Stimulated activated naive CD8-positive, alpha-beta T cell treated with anti-CD3 and anti-CD28 coated beads, Interleukin-15, Interleukin-2, amounts not matched to agents 100 ng/mL and 50 ng/mL, for 24 hours (primary cell): Measurements from ENCODE around the gene USP48.

ENCODE experiments used
- H3K27ac Mint-ChIP-seq: one replicate; pipeline ENCODE4 v1.8.0; 2021; ENCODE audit warnings: mild to moderate bottlenecking, mixed read lengths
- H3K27me3 Mint-ChIP-seq: one replicate; pipeline ENCODE4 v1.8.0; 2021; ENCODE audit warnings: mixed read lengths
- H3K36me3 Mint-ChIP-seq: one replicate; pipeline ENCODE4 v1.8.0; 2021; ENCODE audit warnings: low read depth, mixed read lengths
- H3K4me1 Mint-ChIP-seq: one replicate; pipeline ENCODE4 v1.8.0; 2021; ENCODE audit warnings: low read depth, mixed read lengths
- H3K4me3 Mint-ChIP-seq: one replicate; pipeline ENCODE4 v1.8.0; 2021; ENCODE audit warnings: mild to moderate bottlenecking, mixed read lengths
- H3K9me3 Mint-ChIP-seq: one replicate; pipeline ENCODE4 v1.8.0; 2021; ENCODE audit warnings: mixed read lengths

USP48 gene

DNA sequence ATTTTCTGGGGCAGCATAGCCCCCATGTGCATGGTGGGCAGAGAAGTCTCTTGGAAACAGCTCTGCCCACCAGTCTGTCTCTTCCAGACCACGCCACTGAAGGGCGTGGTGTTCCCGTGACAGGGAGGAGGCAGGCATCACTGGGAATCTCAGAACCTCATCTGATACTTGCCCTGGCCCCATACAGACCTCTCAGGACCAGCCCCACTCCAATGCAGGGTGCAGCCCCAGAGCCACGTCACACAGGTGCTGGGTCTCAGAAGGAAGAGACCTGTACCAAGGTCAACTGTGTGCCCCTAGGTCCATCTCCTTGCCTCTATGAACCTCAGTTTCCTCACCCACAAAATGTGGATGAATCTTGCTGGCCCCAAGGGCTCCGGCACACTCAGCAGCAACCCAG is 121.1 kb downstream of the USP48 start:
- Mint-ChIP-seq H3K4me3 (no peak overlapping the region), H3K4me1 (peaks cover 5% of the 10 kb centered on the region), H3K27me3 (peaks cover 37% of the 10 kb centered on the region)

DNA sequence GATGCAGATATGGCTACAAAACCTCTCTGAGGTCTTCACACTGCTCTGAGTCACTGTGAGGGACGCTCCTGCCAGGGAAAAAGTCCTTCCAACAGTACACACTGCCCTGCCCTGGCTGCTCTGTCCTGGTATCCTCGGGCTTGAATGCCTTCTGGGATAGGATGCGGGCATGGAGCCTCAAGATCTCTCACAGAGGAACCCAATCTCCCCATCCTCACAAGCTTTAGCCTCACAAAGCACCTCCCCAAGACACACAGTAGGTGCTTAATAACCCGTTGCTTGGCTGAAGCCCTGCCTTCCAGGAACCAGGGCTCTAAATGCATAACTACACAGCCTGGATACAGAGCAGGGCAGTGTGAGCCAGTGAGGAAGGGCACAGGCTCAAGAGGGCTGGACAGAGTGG is 123.0 kb downstream of the USP48 start:
- Mint-ChIP-seq H3K36me3 (no peaks in the 10 kb centered on the region), H3K4me3 (no peak overlapping the region), H3K27me3 (peaks cover 24% of the 10 kb centered on the region), H3K9me3 (no peaks in the 10 kb centered on the region), H3K27ac (no peak overlapping the region), H3K4me1 (peaks cover 5% of the 10 kb centered on the region)

More for the DNA sequence above, 121.1 kb downstream of the USP48 start:
- Mint-ChIP-seq H3K36me3 (no peaks in the 10 kb centered on the region), H3K9me3 (no peaks in the 10 kb centered on the region), H3K27ac (no peak overlapping the region)

DNA sequence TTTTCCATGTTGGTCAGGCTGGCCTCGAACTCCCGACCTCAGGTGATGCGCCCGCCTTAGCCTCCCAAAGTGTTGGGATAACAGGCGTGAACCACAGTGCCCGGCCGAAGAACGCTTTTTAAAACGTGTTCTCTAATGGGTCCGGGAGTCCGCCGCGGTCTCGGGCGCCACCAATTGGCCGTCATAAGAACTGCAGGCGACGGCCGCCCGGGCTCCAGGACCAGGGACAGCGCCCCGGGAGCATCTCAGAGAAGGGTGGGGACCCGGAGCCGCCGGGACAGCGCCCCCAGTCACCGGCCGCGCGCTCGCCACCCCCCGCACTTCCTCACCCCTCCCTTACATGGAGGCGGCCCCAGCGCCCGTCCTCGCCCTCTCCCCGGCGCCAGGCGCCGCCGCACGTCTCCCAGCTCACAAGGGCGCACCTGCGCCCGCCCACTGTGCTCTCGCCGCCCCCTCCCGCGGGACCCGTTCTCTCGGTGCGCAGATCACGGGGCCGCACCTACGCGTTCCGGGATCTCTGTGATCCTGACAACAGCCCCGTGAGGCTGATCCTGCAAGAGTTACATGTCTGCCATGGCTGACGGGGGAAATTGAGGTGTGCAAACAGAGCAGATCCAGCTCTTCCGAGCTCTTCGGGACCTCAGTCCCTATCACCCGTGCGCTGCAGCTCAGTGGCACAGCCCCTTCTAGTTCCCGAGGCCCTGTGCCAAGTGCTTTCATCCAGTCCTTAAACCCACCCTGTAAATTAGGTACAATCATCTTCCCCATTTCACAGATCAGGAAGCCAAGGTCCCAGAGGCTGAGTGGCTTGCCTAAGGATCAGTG is 123.6 kb downstream of the USP48 start:
- Mint-ChIP-seq H3K36me3 (no peaks in the 10 kb centered on the region), H3K27ac (no peak overlapping the region), H3K4me1 (peaks cover 5% of the 10 kb centered on the region)

DNA sequence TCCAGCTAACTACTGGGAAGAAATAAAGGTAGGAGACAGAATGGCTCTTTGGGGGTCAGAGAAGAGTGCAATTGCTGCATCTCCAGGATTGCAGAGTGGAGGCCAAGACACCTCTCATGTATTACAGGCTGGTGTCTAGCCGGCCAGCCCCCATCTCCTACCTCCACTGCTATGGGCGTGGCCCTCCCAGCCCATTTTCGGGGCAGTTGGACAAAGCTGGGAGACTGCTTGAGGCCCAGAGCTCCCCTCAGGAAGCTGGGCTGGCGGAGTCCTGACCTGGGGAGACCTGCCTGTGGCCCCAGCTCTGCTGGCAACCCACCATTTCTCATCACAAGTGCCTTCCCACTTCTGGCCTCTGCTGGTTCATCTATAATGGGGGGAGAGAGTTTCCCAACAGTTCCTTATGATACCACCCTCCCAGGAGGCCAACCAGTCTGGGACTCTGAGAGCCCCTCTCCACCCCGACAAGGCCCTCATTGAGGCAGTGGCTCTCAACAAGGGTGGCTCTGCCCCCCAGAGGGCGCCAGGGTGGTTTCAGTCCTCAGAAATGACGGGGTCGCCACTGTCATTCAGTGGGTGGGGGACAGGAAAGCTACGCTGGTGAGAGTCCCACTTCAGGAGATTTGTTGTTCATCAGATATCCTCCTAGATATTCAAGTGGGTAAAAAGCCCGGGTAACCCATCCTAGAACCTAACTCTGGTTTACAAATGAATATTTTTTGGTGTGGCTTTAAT is 125.3 kb downstream of the USP48 start:
- Mint-ChIP-seq H3K4me3 (no peak overlapping the region), H3K9me3 (no peaks in the 10 kb centered on the region), H3K36me3 (no peaks in the 10 kb centered on the region), H3K27me3 (peaks cover 22% of the 10 kb centered on the region), H3K27ac (no peak overlapping the region), H3K4me1 (peaks cover 5% of the 10 kb centered on the region)

More for the DNA sequence above, 123.6 kb downstream of the USP48 start:
- H3K4me3 Mint-ChIP-seq, result peak overlapping the region; percentile 32
- no peaks in the 10 kb centered on the region for H3K9me3 Mint-ChIP-seq
- H3K27me3 Mint-ChIP-seq, result peaks cover 21% of the 10 kb centered on the region

DNA sequence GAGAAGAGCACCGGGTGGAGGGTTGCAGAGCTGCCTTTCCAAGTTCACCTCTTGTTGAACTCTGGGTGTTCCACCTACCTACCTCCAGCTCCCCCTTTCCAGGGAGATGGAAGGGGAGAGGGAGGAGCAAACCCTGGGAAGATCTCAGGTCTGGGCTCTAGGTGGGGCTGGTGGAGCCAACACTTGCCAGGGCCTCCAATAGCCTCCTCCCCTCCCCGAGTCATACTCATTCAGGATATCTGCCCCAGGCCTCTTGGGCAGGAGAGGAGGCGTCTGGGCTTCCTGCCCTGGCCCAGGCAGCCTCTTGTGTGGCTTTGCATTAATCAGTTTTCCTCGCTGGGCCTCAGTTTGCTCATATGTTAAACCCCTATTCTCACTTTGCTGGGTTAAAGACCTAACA is 127.2 kb downstream of the USP48 start:
- no peak overlapping the region for H3K4me3 Mint-ChIP-seq
- H3K27ac Mint-ChIP-seq, result no peak overlapping the region
- H3K36me3 Mint-ChIP-seq, result no peaks in the 10 kb centered on the region
- H3K9me3 Mint-ChIP-seq, result no peaks in the 10 kb centered on the region
- peaks cover 11% of the 10 kb centered on the region for H3K4me1 Mint-ChIP-seq
- H3K27me3 Mint-ChIP-seq, result peaks cover 20% of the 10 kb centered on the region

DNA sequence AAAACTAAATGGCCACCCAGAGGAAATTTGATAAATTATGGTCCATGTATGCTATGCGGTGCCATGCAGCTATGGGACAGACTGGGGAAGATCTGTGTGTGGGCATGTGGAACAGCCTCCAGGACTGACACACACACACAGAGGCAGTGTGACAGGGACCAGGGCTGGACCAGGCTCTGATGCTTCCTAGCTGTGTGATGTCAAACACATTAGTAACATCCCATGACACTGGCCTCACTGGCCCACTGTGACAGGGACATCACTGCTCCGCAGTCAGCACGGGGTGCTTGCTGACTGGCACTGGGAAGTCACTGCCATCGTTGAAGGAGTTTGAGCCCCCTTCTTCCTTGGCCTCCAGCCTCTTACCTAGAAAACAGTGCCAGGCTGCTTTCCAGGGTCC is 127.7 kb downstream of the USP48 start:
- H3K27ac Mint-ChIP-seq, result no peak overlapping the region

DNA sequence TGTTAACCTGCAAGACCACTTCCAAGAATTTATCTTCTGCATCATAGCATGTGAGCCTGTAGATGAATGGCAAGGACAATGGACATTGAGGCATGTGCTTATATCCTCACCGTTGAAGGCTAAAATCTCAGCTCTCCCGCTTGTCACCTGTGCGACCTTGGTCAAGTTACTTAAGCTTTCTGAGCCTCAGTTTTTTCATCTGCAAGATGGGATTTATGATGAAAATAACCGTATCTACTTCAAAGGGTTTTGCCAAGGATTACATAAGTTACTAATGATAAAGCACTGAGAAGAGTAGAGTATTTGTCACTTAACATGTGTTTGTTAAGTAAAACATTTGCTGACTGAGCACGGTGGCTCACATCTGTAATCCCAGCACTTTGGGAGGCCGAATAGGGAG is 128.7 kb downstream of the USP48 start:
- Mint-ChIP-seq H3K4me3 (no peak overlapping the region), H3K27ac (no peak overlapping the region), H3K27me3 (peaks cover 11% of the 10 kb centered on the region), H3K4me1 (peaks cover 5% of the 10 kb centered on the region), H3K9me3 (no peaks in the 10 kb centered on the region), H3K36me3 (no peaks in the 10 kb centered on the region)

More for the DNA sequence above, 127.7 kb downstream of the USP48 start:
- H3K9me3 Mint-ChIP-seq, result no peaks in the 10 kb centered on the region
- H3K27me3 Mint-ChIP-seq, result peaks cover 17% of the 10 kb centered on the region
- no peak overlapping the region for H3K4me3 Mint-ChIP-seq
- H3K36me3 Mint-ChIP-seq, result no peaks in the 10 kb centered on the region
- H3K4me1 Mint-ChIP-seq, result peaks cover 11% of the 10 kb centered on the region

DNA sequence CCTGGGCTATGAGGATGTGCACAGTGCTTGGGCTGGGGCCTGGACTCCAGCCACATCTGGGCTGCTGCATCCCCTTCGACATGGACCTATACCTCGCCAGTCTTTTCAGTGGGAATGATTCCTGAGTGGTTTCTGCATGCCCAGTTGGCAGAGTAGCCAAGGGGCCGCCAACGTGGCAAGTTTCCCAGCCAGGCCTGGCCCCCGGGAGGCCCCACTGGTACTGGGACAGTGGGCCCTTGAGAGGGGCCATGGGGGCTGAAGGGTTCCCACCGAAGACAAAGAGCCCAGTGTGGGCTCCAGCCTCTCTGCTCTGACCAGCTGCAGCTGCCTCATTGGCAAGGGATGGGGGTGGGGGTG is 129.2 kb downstream of the USP48 start:
- Mint-ChIP-seq H3K27ac (no peak overlapping the region), H3K4me1 (peaks cover 5% of the 10 kb centered on the region), H3K9me3 (no peaks in the 10 kb centered on the region), H3K27me3 (peaks cover 11% of the 10 kb centered on the region), H3K4me3 (no peak overlapping the region), H3K36me3 (no peaks in the 10 kb centered on the region)

DNA sequence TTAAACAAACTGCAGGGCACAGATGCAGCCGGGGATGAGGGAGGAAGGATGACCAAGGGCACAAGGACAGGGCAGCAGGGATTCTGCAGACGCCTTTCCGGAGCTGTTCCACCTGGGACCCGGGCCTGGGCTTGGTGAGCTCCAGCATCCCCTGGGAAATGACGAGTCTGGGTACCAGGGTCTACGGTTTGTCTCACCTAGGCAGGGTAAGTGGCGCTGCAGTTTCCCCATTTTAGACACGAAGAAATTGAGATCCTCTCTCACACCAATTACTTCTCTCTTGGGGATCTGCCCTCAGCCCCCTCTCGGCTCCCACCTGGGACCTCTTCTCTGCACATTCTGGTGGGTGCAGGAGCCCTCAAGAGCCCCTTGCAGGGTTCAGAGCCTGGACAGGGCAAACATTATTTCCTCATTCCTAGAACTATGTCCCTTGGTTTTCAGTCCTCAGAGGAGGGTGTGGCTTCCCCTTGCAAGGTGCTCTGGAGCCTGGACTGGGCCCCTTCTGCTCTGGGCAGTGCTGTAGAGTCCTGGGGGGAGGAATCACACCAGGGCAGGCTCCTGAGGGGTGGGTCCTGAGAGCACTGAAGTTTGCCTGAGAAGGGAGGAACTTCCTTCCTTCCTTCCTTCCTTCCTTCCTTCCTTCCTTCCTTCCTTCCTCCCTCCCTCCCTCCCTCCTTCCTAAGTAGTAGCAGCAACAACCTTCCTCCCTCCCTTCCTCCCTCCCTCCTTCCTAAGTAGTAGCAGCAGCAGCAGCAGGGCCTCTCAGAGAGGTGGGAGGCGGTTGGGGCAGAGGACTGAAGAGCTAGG is 129.8 kb downstream of the USP48 start:
- peaks cover 5% of the 10 kb centered on the region for H3K4me1 Mint-ChIP-seq
- peaks cover 15% of the 10 kb centered on the region for H3K27me3 Mint-ChIP-seq
- H3K36me3 Mint-ChIP-seq, result no peaks in the 10 kb centered on the region
- no peaks in the 10 kb centered on the region for H3K9me3 Mint-ChIP-seq
- H3K4me3 Mint-ChIP-seq, result no peak overlapping the region
- H3K27ac Mint-ChIP-seq, result no peak overlapping the region

DNA sequence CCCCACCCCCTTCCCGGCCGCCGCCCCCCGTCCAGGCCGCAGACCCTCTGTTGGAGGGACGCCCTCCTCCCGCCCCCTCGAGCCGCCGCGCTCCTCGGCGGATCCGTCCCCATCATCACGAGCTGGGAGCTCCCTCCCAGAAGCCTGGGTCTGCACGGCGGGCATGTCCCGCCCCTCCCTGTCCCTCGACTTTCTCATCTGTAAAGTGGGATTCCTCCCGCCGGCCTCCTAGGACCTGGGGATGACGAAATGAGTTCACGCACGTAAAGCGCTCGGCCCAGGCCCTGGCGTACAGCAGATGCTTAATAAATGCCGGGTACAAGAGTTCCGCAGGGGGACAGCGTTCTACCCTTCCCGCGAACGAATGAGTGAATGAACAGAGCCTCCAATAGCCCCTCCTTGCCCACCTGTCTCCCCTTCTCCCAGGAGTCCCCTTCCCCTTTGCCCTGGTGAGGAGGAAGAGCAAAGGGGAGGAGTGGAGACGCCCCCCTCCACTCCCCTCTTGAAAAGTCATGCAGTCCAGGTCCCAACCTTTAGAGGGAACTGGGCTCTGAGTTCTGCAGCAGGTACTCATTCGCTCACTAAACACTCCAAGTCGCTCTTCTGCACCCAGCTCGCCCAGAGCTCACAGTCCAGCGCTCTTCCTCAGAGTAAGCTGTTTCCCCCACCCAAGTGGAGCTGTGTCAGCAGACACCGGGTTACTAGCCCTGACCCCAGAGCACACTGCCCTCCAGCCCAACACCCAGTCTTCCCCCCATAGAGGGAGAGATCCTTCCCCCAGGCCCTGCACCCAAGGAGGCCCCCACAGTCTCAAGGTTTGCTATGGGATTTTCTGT is 130.6 kb downstream of the USP48 start:
- no peak overlapping the region for H3K27ac Mint-ChIP-seq
- H3K27me3 Mint-ChIP-seq, result peaks cover 20% of the 10 kb centered on the region
- H3K4me1 Mint-ChIP-seq, result peaks cover 5% of the 10 kb centered on the region

DNA sequence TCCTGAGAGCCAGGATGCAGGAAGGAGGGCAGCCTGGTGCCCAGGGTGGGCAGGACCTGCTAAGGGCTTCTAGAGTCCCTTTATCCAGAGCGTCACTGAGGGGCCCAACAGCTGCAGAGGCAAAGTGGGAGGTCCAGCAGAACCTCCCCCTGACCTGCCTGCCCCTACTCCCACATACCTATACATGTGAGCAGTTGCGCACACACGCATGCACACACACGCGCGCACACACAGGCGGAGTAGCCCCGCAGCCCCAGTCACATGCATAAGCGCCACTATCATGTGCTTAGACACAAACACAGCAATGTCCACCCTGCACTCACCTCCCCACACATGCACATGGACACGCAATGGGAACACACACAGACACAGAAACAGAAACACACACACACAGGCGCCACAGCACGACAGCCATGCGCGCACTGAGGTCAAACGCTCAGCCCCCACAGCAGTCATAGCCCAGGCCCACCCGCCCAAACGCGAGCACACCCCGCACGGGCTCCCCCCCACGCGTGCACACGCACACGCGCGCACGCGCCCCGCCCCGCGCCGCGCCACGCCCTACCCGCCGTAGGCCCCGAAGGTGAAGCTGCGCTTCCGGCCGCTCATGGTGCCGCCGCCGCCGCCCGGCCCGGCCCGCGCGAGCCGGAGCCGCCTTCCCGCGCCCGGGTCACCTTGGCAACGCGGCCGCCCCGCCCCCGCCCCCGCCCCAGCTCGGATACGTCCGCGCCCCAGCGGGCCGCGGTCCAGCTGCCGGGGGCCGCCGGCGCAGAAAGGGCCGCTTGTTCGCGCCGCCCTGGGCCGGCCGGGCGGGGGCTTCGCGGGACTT is 131.5 kb downstream of the USP48 start:
- H3K4me1 Mint-ChIP-seq, result peaks cover 5% of the 10 kb centered on the region
- peak overlapping the region; percentile 86 for H3K4me3 Mint-ChIP-seq
- no peak overlapping the region for H3K27ac Mint-ChIP-seq
- no peaks in the 10 kb centered on the region for H3K9me3 Mint-ChIP-seq
- no peaks in the 10 kb centered on the region for H3K36me3 Mint-ChIP-seq
- H3K27me3 Mint-ChIP-seq, result peaks cover 27% of the 10 kb centered on the region

More for the DNA sequence above, 130.6 kb downstream of the USP48 start:
- Mint-ChIP-seq H3K36me3 (no peaks in the 10 kb centered on the region), H3K9me3 (no peaks in the 10 kb centered on the region), H3K4me3 (peak overlapping the region; percentile 14)

DNA sequence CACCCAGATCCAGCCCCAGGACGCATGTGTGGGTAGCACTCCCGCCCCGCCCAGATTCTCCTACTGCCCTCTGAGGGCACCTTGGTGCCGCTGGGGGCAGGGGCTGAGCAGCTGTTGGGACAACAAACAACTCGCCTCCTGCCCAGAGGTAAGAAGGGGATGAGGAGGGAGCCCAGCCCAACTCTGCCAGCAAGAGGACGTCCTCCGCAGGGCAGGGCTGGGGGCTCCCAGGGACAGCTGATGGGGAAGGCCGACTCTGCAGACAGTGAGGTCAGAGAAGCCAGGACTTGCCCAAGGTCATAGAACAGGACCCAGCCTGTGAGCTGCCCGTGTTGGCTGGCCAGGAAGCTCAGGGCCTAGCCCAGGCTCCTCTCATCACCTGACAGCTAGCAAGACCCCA is 132.5 kb downstream of the USP48 start:
- peaks cover 27% of the 10 kb centered on the region for H3K27me3 Mint-ChIP-seq
- H3K27ac Mint-ChIP-seq, result no peak overlapping the region
- no peaks in the 10 kb centered on the region for H3K36me3 Mint-ChIP-seq
- no peak overlapping the region for H3K4me3 Mint-ChIP-seq
- no peaks in the 10 kb centered on the region for H3K9me3 Mint-ChIP-seq
- H3K4me1 Mint-ChIP-seq, result peaks cover 5% of the 10 kb centered on the region

DNA sequence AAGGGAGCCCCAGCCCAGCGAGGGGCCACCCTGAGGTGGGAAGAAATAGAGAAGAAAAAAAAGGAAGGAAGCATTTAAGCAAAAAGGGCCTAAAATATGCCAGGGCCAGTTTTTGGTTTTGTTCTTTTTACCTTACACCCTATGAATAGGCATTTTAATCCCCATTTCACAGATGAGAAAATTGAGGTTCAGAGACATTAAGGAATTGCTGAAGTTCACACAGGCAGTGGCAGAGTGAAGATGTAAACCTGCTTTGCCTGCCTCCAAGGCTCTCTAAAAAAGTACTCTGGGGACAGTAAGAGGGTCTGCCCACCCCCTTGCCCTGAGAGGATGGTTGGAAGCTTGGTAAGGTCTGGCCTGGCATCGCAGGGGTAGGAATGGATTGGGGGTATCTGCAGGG is 133.6 kb downstream of the USP48 start:
- H3K4me3 Mint-ChIP-seq, result no peak overlapping the region
- no peak overlapping the region for H3K27ac Mint-ChIP-seq

More for the DNA sequence above, 133.6 kb downstream of the USP48 start:
- peaks cover 27% of the 10 kb centered on the region for H3K27me3 Mint-ChIP-seq
- H3K4me1 Mint-ChIP-seq, result peaks cover 5% of the 10 kb centered on the region
- no peaks in the 10 kb centered on the region for H3K36me3 Mint-ChIP-seq
- H3K9me3 Mint-ChIP-seq, result no peaks in the 10 kb centered on the region
